ENCODE results near the gene EPG5. TPM values are rescaled to one million over a fixed set of nuclear protein-coding genes. Genes with fewer than 3 reads are reported as not detected.

EPG5 gene
- polyA plus RNA-seq, 2 of the 4 experiments (the other 2 are of a cell fraction): 3.8 to 10.7 TPM

GRCh38 chr18:45991788-45992187 is 24.7 kb upstream of the EPG5 start:
- CTCF ChIA-PET: interaction anchor here (3.3 kb wide), 1 partner anchor 17 kb away, joined by 11 read pairs; no protein-coding TSS in a partner anchor
- FAIRE-seq: no peak
- 65% methylated on average over 3 of the region's 3 CpGs for WGBS (ENCODE audit: missing lambda C conversion rate)
- H3K4me3 ChIP-seq: no peak overlapping the region
- no peak for DNase-seq (ENCODE audit: low read depth in 1 of 2, low spot score in 1 of 2)
- no peak overlapping the region for H3K4me2 ChIP-seq
- H3K9me3 ChIP-seq: no peaks in the 10 kb centered on the region
- POLR2A ChIA-PET: no interaction called here
- H3K4me1 ChIP-seq: no peaks in the 10 kb centered on the region
- TF ChIP-seq E2F6 (IDR thresholded peaks at IDR 0.05; ENCODE audit: borderline replicate concordance, low read depth) (no peak), HOXB13 (CRISPR knock-in tag; IDR thresholded peaks at IDR 0.05; ENCODE audit: low read depth) (no peak), SREBF2 (IDR thresholded peaks at IDR 0.05) (no peak), RAD21 (conservative IDR thresholded peaks at IDR 0.05 in 1 of 2, IDR thresholded peaks at IDR 0.05 in 1 of 2) (no peak), HES2 (IDR thresholded peaks at IDR 0.05) (no peak), JUN (IDR thresholded peaks at IDR 0.05) (no peak), RFX5 (IDR thresholded peaks at IDR 0.05) (no peak), MAFK (IDR thresholded peaks at IDR 0.05; ENCODE audit: partially characterized antibody) (no peak), HEYL (CRISPR knock-in tag; IDR thresholded peaks at IDR 0.05) (no peak), SMC3 (IDR thresholded peaks at IDR 0.05) (no peak), NFE2L2 (conservative IDR thresholded peaks at IDR 0.05; ENCODE audit: low read length) (no peak), MAX (IDR thresholded peaks at IDR 0.05) (no peak), CBX8 (IDR thresholded peaks at IDR 0.05) (no peak), RNF2 (IDR thresholded peaks at IDR 0.05; ENCODE audit: borderline replicate concordance, low read depth) (no peak), CEBPB (IDR thresholded peaks at IDR 0.05) (no peak), TFCP2L1 (CRISPR knock-in tag; IDR thresholded peaks at IDR 0.05) (no peak)
- no peak for ATAC-seq
- no peak overlapping the region for H3K27ac ChIP-seq

- Histone ChIP-seq H3K4me1 (no peaks in the 10 kb centered on the region), H3K27ac (no peak overlapping the region), H3K4me2 (no peak overlapping the region), H3K4me3 (no peak overlapping the region), H3K9me3 (no peaks in the 10 kb centered on the region)
- POLR2A ChIA-PET: no interaction called here
- TF ChIP-seq HEYL (CRISPR knock-in tag; IDR thresholded peaks at IDR 0.05): no peak
- no peak for TF ChIP-seq CBX8 (IDR thresholded peaks at IDR 0.05)
- TF ChIP-seq SREBF2 (IDR thresholded peaks at IDR 0.05): no peak
- no peak for TF ChIP-seq SMC3 (IDR thresholded peaks at IDR 0.05)
- TF ChIP-seq ZNF302 (CRISPR knock-in tag; IDR thresholded peaks at IDR 0.05): no peak
- no peak for TF ChIP-seq KDM5A (IDR thresholded peaks at IDR 0.05)
- TF ChIP-seq USF2 (IDR thresholded peaks at IDR 0.05): no peak
- no peak for TF ChIP-seq PBX3 (IDR thresholded peaks at IDR 0.05)
- TF ChIP-seq HOXB13 (CRISPR knock-in tag; IDR thresholded peaks at IDR 0.05; ENCODE audit: low read depth): no peak
- no peak for TF ChIP-seq HES2 (IDR thresholded peaks at IDR 0.05)
- TF ChIP-seq ELK1 (IDR thresholded peaks at IDR 0.05; ENCODE audit: low read depth, low read length): no peak
- no peak for TF ChIP-seq MAFK (IDR thresholded peaks at IDR 0.05; ENCODE audit: partially characterized antibody)
- no peak for TF ChIP-seq BHLHE40 (IDR thresholded peaks at IDR 0.05; ENCODE audit: low read depth, low read length)
- TF ChIP-seq ESRRA (IDR thresholded peaks at IDR 0.05; ENCODE audit: borderline replicate concordance, low read length): no peak
- TF ChIP-seq HOXA7 (CRISPR knock-in tag; IDR thresholded peaks at IDR 0.05): no peak
- no peak for TF ChIP-seq EHMT2 (IDR thresholded peaks at IDR 0.05; ENCODE audit: low read depth)
- TF ChIP-seq RAD21 (conservative IDR thresholded peaks at IDR 0.05 in 1 of 2, IDR thresholded peaks at IDR 0.05 in 1 of 2): no peak
- no peak for TF ChIP-seq CEBPB (IDR thresholded peaks at IDR 0.05)
- DNase-seq (ENCODE audit: low read depth in 1 of 2, low spot score in 1 of 2): no peak
- CTCF ChIA-PET: interaction anchor here (3.0 kb wide), 1 partner anchor 10 kb away, joined by 16 read pairs; no protein-coding TSS in a partner anchor
- ATAC-seq: no peak
- WGBS (ENCODE audit: missing lambda C conversion rate): 62% methylated on average over 4 of the region's 4 CpGs
- FAIRE-seq: no peak
Observed at GRCh38 chr18:45984546-45985235, 17.6 kb upstream of the EPG5 start.

All from A549 (cell line).